ENCODE results near the gene MKRN2.
"Not testable (repeated sequence)": the region's sequence is repeated elsewhere in the genome, so short reads cannot be mapped to it uniquely, and the experiment has no call there.

Gene MKRN2

DNA sequence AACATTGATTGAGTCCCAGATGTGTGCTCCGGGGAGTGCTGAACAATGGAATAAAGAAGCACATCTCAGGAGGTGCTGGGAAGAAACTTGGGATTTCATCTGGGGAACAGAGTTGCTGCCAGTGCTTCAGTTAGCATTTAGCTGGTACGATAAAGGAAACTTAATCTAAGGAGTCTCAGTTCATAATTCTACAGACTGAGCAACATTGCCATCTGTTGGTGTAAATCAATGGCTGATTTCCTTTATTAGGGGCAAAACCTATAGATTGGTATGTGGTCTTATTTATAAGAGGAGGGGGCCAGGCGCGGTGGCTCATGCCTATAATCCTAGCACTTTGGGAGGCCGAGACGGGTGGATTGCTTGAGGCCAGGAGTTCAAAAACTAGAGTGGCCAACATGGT, 20.5 kb upstream of the MKRN2 start:
- TF ChIP-seq CTCF (IDR thresholded peaks at IDR 0.05; ENCODE audit: extremely low read depth, missing control alignments), result no peak

GRCh38 chr3:12541625-12542024, 15.3 kb upstream of the MKRN2 start:
- no peak for DNase-seq (ENCODE audit: low spot score)
- no peak for TF ChIP-seq CTCF (IDR thresholded peaks at IDR 0.05; ENCODE audit: extremely low read depth, missing control alignments)

More for the DNA sequence above, 20.5 kb upstream of the MKRN2 start:
- DNase-seq (ENCODE audit: low spot score), result no peak

GRCh38 chr3:12543497-12543896, 13.4 kb upstream of the MKRN2 start:
- not testable (repeated sequence) for DNase-seq (ENCODE audit: low spot score)

GRCh38 chr3:12544652-12545472, 12.0 kb upstream of the MKRN2 start:
- no peak for DNase-seq (ENCODE audit: low spot score)
- no peak for TF ChIP-seq CTCF (IDR thresholded peaks at IDR 0.05; ENCODE audit: extremely low read depth, missing control alignments)

GRCh38 chr3:12545473-12545791, 11.5 kb upstream of the MKRN2 start, which contains the start of gene MKRN2OS:
MKRN2OS (minus strand) TSS chr3:12545499; CDS start chr3:12545464, 35 bp downstream.
- DNase-seq (ENCODE audit: low spot score), result no peak

GRCh38 chr3:12549971-12550760, 6.7 kb upstream of the MKRN2 start:
- DNase-seq (ENCODE audit: low spot score), result no peak
- no peak for TF ChIP-seq CTCF (IDR thresholded peaks at IDR 0.05; ENCODE audit: extremely low read depth, missing control alignments)

More at GRCh38 chr3:12545473-12545791, 11.5 kb upstream of the MKRN2 start, which contains the start of gene MKRN2OS:
- no peak for TF ChIP-seq CTCF (IDR thresholded peaks at IDR 0.05; ENCODE audit: extremely low read depth, missing control alignments)

DNA sequence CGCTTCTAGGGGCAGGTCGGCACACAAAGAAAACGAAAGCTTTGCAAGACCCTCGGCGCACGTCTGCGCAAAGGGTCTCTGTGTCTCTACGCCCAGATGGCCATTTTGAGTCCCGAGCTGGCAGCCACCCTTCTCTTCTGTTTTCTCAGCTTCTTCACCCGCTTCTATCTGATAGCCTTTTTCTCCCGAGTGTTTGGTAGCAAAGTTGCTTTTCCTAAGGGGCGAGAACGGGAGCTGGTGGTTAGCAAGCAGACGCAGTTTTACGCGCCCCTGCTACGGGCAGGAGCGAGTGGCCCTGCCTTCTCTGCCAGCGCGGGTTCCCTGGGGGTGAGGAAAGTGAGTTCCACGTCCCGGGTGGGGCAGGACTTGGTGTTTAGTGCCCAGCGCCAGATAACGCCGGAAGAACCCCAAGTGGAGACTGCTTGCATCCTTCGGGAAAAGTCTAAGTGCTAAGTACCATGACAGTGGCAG, 2.9 kb upstream of the MKRN2 start:
- TF ChIP-seq CTCF (IDR thresholded peaks at IDR 0.05; ENCODE audit: extremely low read depth, missing control alignments), result no peak
- DNase-seq (ENCODE audit: low spot score), result no peak

All from GM20000 (cell line).